GM12878 (cell line): ENCODE results near the gene CLDN34. TPM values are rescaled to one million over a fixed set of nuclear protein-coding genes. Genes with fewer than 3 reads are reported as not detected.

ENCODE experiments used
- ATAC-seq: fragments of 200-7000 bp; cut with Tn5 transposase; 3 replicates; pipeline ENCODE4 v1.9.1; 2020; ENCODE audit warnings: mild to moderate bottlenecking, moderate library complexity
- BruUV-seq: library from RNA; stranded (reverse); fragments of 400-500 nt; replicated peaks from 2 replicates; lab custom pipeline; 2021; lab: Mats Ljungman, UMichigan
- CTCF ChIA-PET: fragments of 300-600 bp; sonication (Branson Sonifier 250); formaldehyde crosslinking; extraction: SDS; loops from one replicate; lab custom pipeline; 2021; ENCODE audit warnings: inconsistent platforms; lab: Yijun Ruan, JAX
- POLR2A ChIA-PET: fragments of 350-600 bp; formaldehyde crosslinking; extraction: SDS; loops from one replicate; lab custom pipeline; 2021; ENCODE audit warnings: inconsistent platforms; lab: Charles Lee
- RAD21 ChIA-PET: fragments of 300-600 bp; sonication (Branson Sonifier 250); formaldehyde crosslinking; loops from one replicate; lab custom pipeline; 2023; ENCODE audit warnings: antibody characterized with exemption; ENCODE audit not compliant: unreplicated experiment; lab: Charles Lee
- SMC1A ChIA-PET: fragments of 300-600 bp; sonication (Branson Sonifier 250); formaldehyde crosslinking; loops from one replicate; lab custom pipeline; 2023; ENCODE audit not compliant: unreplicated experiment, uncharacterized antibody; lab: Charles Lee
- DNase-seq: peaks from one replicate; pipeline ENCODE4 v3.0.0-alpha.2; 2011; ENCODE audit warnings: low read depth, low spot score
- FAIRE-seq: peaks from 3 replicates; lab custom pipeline; 2011; peaks lifted over from hg19 to GRCh38; lab: Jason Lieb, UNC
- H2AFZ ChIP-seq: 2 replicates; pipeline ENCODE4 v1.6.0; 2011; ENCODE audit warnings: low read depth, low read length, control low read depth; ENCODE audit not compliant: control insufficient read depth
- H3K27ac ChIP-seq: 2 replicates; pipeline ENCODE4 v1.5.1; 2011; ENCODE audit warnings: control low read depth; ENCODE audit not compliant: control insufficient read depth, insufficient read depth
- H3K27me3 ChIP-seq, 2 experiments: replicated peaks in 1 of 2; 2 replicates each; pipeline versions ENCODE4 v1.6.0 to v1.6.1; 2011; ENCODE audit warnings: low read length in 1 of 2; ENCODE audit not compliant: control insufficient read depth in 2 of 2, insufficient read depth in 2 of 2
- H3K36me3 ChIP-seq, 2 experiments: 2 replicates each; pipeline ENCODE4 v1.5.1; 2011; ENCODE audit warnings: low read length in 1 of 2; ENCODE audit not compliant: control insufficient read depth in 2 of 2, insufficient read depth in 2 of 2
- H3K4me1 ChIP-seq: 2 replicates; pipeline ENCODE4 v1.6.1; 2011; ENCODE audit warnings: mild to moderate bottlenecking, low read length, moderate library complexity, mixed read lengths; ENCODE audit not compliant: control insufficient read depth, insufficient read depth
- H3K4me2 ChIP-seq: 2 replicates; pipeline ENCODE4 v1.6.0; 2011; ENCODE audit warnings: control low read depth; ENCODE audit not compliant: control insufficient read depth, insufficient read depth
- H3K4me3 ChIP-seq: fragments of 200-600 bp; sonication (generic); 2 replicates; pipeline ENCODE4 v1.5.1; 2016
- H3K79me2 ChIP-seq: 2 replicates; pipeline ENCODE4 v1.6.0; 2011; ENCODE audit warnings: low read length; ENCODE audit not compliant: control insufficient read depth, insufficient read depth
- H3K9ac ChIP-seq: 2 replicates; pipeline ENCODE4 v1.8.0; 2011; ENCODE audit warnings: low read length, control low read depth, mixed read lengths; ENCODE audit not compliant: control insufficient read depth, insufficient read depth
- H3K9me3 ChIP-seq: replicated peaks from 3 replicates; pipeline ENCODE4 v1.5.1; 2011; ENCODE audit warnings: mild to moderate bottlenecking, low read length; ENCODE audit not compliant: control insufficient read depth, insufficient read depth
- H4K20me1 ChIP-seq: 2 replicates; pipeline ENCODE4 v1.6.0; 2011; ENCODE audit not compliant: control insufficient read depth, insufficient read depth
- BACH1 ChIP-seq: fragments of 450-650 bp; IDR thresholded peaks from 2 replicates; pipeline ENCODE4 v1.6.1; 2017; ENCODE audit warnings: mild to moderate bottlenecking, borderline replicate concordance
- CHD1 ChIP-seq: IDR thresholded peaks from 2 replicates; pipeline ENCODE4 v1.6.1; 2012; ENCODE audit warnings: low read depth, low read length, improper control_type of control experiment
- CTCF ChIP-seq, 3 experiments: IDR thresholded peaks in 2 of 3; conservative IDR thresholded peaks in 1 of 3; 2 replicates each; pipeline ENCODE4 v1.5.1; 2011; ENCODE audit warnings: low read depth in 3 of 3, low read length in 3 of 3, mild to moderate bottlenecking in 3 of 3, control low read depth in 2 of 3, moderate library complexity in 2 of 3, inconsistent platforms in 1 of 3, mixed read lengths in 1 of 3; ENCODE audit not compliant: control insufficient read depth in 2 of 3, insufficient read depth in 1 of 3; ENCODE audit errors: extremely low read depth in 1 of 3
- HDAC2 ChIP-seq: fragments of 200-600 bp; sonication (generic); IDR thresholded peaks from 2 replicates; pipeline ENCODE4 v1.6.1; 2017
- HDAC6 ChIP-seq: fragments of 200-600 bp; sonication (generic); IDR thresholded peaks from one replicate; pipeline ENCODE4 v1.8.0; 2017; ENCODE audit warnings: antibody characterized with exemption; ENCODE audit not compliant: unreplicated experiment
- MLLT1 ChIP-seq: fragments of 450-650 bp; IDR thresholded peaks from 2 replicates; pipeline ENCODE4 v1.6.1; 2016; ENCODE audit warnings: mild to moderate bottlenecking
- PBX3 ChIP-seq: IDR thresholded peaks from 2 replicates; pipeline ENCODE4 v1.6.1; 2011; ENCODE audit warnings: mild to moderate bottlenecking, low read depth, low read length, moderate library complexity; ENCODE audit not compliant: insufficient replicate concordance
- SMAD1 ChIP-seq: fragments of 450-650 bp; IDR thresholded peaks from 2 replicates; pipeline ENCODE4 v1.6.1; 2018; ENCODE audit warnings: mild to moderate bottlenecking, low read depth; ENCODE audit not compliant: partially characterized antibody
- SUZ12 ChIP-seq: fragments of 200-600 bp; sonication (generic); IDR thresholded peaks from one replicate; pipeline ENCODE4 v1.6.1; 2018; ENCODE audit warnings: antibody characterized with exemption, mild to moderate bottlenecking; ENCODE audit not compliant: unreplicated experiment
- ZNF217 ChIP-seq: fragments of 450-650 bp; IDR thresholded peaks from 2 replicates; pipeline ENCODE4 v1.6.1; 2017; ENCODE audit warnings: antibody characterized with exemption, mild to moderate bottlenecking
- ZNF592 ChIP-seq: fragments of 450-650 bp; IDR thresholded peaks from 2 replicates; pipeline ENCODE4 v1.6.1; 2017; ENCODE audit warnings: mild to moderate bottlenecking, moderate library complexity
- WGBS: methylation state at CpG from one replicate; pipeline ENCODE4 v1.1.6; 2016; ENCODE audit warnings: low lambda C conversion rate; ENCODE audit not compliant: insufficient replicate concordance, insufficient coverage; ENCODE audit errors: missing lambda C conversion rate; 5-methylcytosine and 5-hydroxymethylcytosine counted together
- in situ Hi-C: fragments of 300-500 bp; cut with MboI; formaldehyde crosslinking; loops from 9 replicates; pipeline ENCODE4 v1.14.3; 2018; ENCODE audit warnings: mixed read lengths
- intact Hi-C: fragments of 100-400 bp; cut with micrococcal nuclease; formaldehyde crosslinking; loops from one replicate; pipeline ENCODE4 v1.14.2; 2022; ENCODE audit not compliant: unreplicated experiment
- polyA plus RNA-seq, 11 experiments: library from polyadenylated mRNA; depleted of rRNA in 4 of 11; unstranded in 6 of 11; stranded (reverse) in 5 of 11; fragments of >200 nt; fragmentation: Nextera tagmentation in 4 of 11; fragmentation: Illumina TruSeq in 1 of 11; extraction: Ambion mirVana in 4 of 11; extraction: Trizol in 1 of 11; gene quantifications; 1 replicate in 1 of 11; 2 replicates in 10 of 11; pipeline versions ENCODE4 v1.2.1 to v1.2.3, GENCODE V29; 2011 to 2016; ENCODE audit warnings: inconsistent platforms in 2 of 11, missing spikeins in 2 of 11, low read depth in 1 of 11
- total RNA-seq, 4 experiments: library from RNA; depleted of rRNA in 3 of 4; stranded (reverse); fragments of >200 nt in 3 of 4; fragmentation: Illumina TruSeq in 1 of 4; extraction: Trizol in 1 of 4; gene quantifications; 2 replicates each; pipeline versions ENCODE4 v1.2.1 to v1.2.3, GENCODE V29; 2013 to 2021

CLDN34 gene
- total and polyA plus RNA-seq, 10 of the 15 experiments (the other 5 are each of a cell fraction or from before 2014, with no cell fraction given), result not detected

GRCh38 chrX:9935436-9935835 lies 31.7 kb upstream of the CLDN34 start:
- TF ChIP-seq SUZ12, result no peak
- TF ChIP-seq MLLT1, result no peak
- TF ChIP-seq SMAD1, result no peak
- no peak for TF ChIP-seq ZNF217
- TF ChIP-seq ZNF592, result no peak
- TF ChIP-seq CHD1, result no peak
- no peak for TF ChIP-seq BACH1
- no peak for TF ChIP-seq HDAC6
- TF ChIP-seq CTCF (IDR thresholded peaks at IDR 0.05 in 2 of 3, conservative IDR thresholded peaks at IDR 0.05 in 1 of 3; ENCODE audit: control insufficient read depth in 2 of 3, extremely low read depth in 1 of 3, insufficient read depth in 1 of 3, low read depth in 3 of 3, low read length in 3 of 3), result no peak
- TF ChIP-seq HDAC2, result no peak
- no peak for TF ChIP-seq PBX3
- H3K9ac ChIP-seq, result no peak overlapping the region
- no peaks in the 10 kb centered on the region for H3K4me1 ChIP-seq
- ChIA-PET POLR2A (no interaction called here), SMC1A (no interaction called here), CTCF (no interaction called here), RAD21 (no interaction called here)
- H3K27me3 ChIP-seq, result no peaks in the 10 kb centered on the region
- no peak overlapping the region for H3K4me2 ChIP-seq
- DNase-seq, result no peak
- no peak for FAIRE-seq
- H3K4me3 ChIP-seq, result no peak overlapping the region
- H3K36me3 ChIP-seq, result no peaks in the 10 kb centered on the region
- 16% methylated on average over 3 of the region's 3 CpGs for WGBS
- BruUV-seq, result no TSS peak
- H4K20me1 ChIP-seq, result no peaks in the 10 kb centered on the region
- ATAC-seq, result no peak
- H3K27ac ChIP-seq, result no peak overlapping the region
- in situ Hi-C loops, result no loop called here
- no peaks in the 10 kb centered on the region for H3K79me2 ChIP-seq
- intact Hi-C loops, result no loop called here
- H3K9me3 ChIP-seq, result no peaks in the 10 kb centered on the region; the same call in 2 of the 3 replicates
- no peak overlapping the region for H2AFZ ChIP-seq
